ENCODE data around the gene SREBF1.

Gene SREBF1

GRCh38 chr17:17816240-17816814, 20.5 kb downstream of the SREBF1 start:
- in situ Hi-C loops (cut with HindIII; ENCODE audit: low sequenced_read_pairs): no loop called here
- no peak for TF ChIP-seq CTCF (IDR thresholded peaks at IDR 0.05; ENCODE audit: low read depth, low read length)
- no peak for DNase-seq (ENCODE audit: low read depth, low spot score)
- no peak overlapping the region for H3K4me3 ChIP-seq (ENCODE audit: low read depth, low read length)

- DNase-seq (ENCODE audit: low read depth, low spot score): no peak
- TF ChIP-seq CTCF (IDR thresholded peaks at IDR 0.05; ENCODE audit: low read depth, low read length): no peak
- in situ Hi-C loops (cut with HindIII; ENCODE audit: low sequenced_read_pairs): no loop called here
- H3K4me3 ChIP-seq (ENCODE audit: low read depth, low read length): no peak overlapping the region
Observed at GRCh38 chr17:17815436-17816200, 21.2 kb downstream of the SREBF1 start.

- no peak overlapping the region for H3K4me3 ChIP-seq (ENCODE audit: low read depth, low read length)
- in situ Hi-C loops (cut with HindIII; ENCODE audit: low sequenced_read_pairs): no loop called here
- no peak for DNase-seq (ENCODE audit: low read depth, low spot score)
- TF ChIP-seq CTCF (IDR thresholded peaks at IDR 0.05; ENCODE audit: low read depth, low read length): no peak
Observed at GRCh38 chr17:17815062-17815406, 21.8 kb downstream of the SREBF1 start.

- no peak overlapping the region for H3K4me3 ChIP-seq (ENCODE audit: low read depth, low read length)
- in situ Hi-C loops (cut with HindIII; ENCODE audit: low sequenced_read_pairs): no loop called here
- TF ChIP-seq CTCF (IDR thresholded peaks at IDR 0.05; ENCODE audit: low read depth, low read length): no peak
- no peak for DNase-seq (ENCODE audit: low read depth, low spot score)
Observed at GRCh38 chr17:17814162-17815061, 22.4 kb downstream of the SREBF1 start.

- no peak overlapping the region for H3K4me3 ChIP-seq (ENCODE audit: low read depth, low read length)
- in situ Hi-C loops (cut with HindIII; ENCODE audit: low sequenced_read_pairs): no loop called here
- no peak for TF ChIP-seq CTCF (IDR thresholded peaks at IDR 0.05; ENCODE audit: low read depth, low read length)
- no peak for DNase-seq (ENCODE audit: low read depth, low spot score)
Observed at GRCh38 chr17:17813725-17814095, 23.1 kb downstream of the SREBF1 start.

- H3K4me3 ChIP-seq (ENCODE audit: low read depth, low read length): no peak overlapping the region
- no peak for DNase-seq (ENCODE audit: low read depth, low spot score)
- in situ Hi-C loops (cut with HindIII; ENCODE audit: low sequenced_read_pairs): no loop called here
- TF ChIP-seq CTCF (IDR thresholded peaks at IDR 0.05; ENCODE audit: low read depth, low read length): no peak
Observed at GRCh38 chr17:17813055-17813724, 23.6 kb downstream of the SREBF1 start.
